ENCODE results near the gene PNCK. TPM values are rescaled to one million over a fixed set of nuclear protein-coding genes. Genes with fewer than 3 reads are reported as not detected.

Gene PNCK
- total and polyA plus RNA-seq, 4 donors, result 0.44 to 0.77 (median 0.67) TPM

- Histone ChIP-seq H3K27ac (ENCODE audit: low read depth in 1 of 2, low read length in 1 of 2) (no peak overlapping the region), H3K36me3 (ENCODE audit: control insufficient read depth in 4 of 4, insufficient read depth in 4 of 4, low read length in 4 of 4) (peaks cover 0 to 15% (median 2%) of the 10 kb centered on the region in 4 donors), H3K9me3 (ENCODE audit: control insufficient read depth in 4 of 4, insufficient read depth in 3 of 4, low read length in 3 of 4) (no peaks in the 10 kb centered on the region), H3K27me3 (ENCODE audit: control insufficient read depth in 3 of 3, insufficient read depth in 3 of 3, low read length in 2 of 3) (no peaks in the 10 kb centered on the region), H3K4me3 (no peak overlapping the region), H3K4me1 (ENCODE audit: control insufficient read depth in 5 of 5, insufficient read depth in 5 of 5, low read length in 5 of 5) (no peaks in the 10 kb centered on the region), H3K9ac (ENCODE audit: insufficient read depth in 1 of 2, low read length in 2 of 2) (no peak overlapping the region)
- DNase-seq, result no peak
- no peak for ATAC-seq (ENCODE audit: insufficient read depth, low FRiP score)
- no peak for TF ChIP-seq CTCF (IDR thresholded peaks at IDR 0.05; ENCODE audit: control extremely low read depth, extremely low read depth)
- 87 to 93% methylated on average over 22 to 27 of the region's 27 CpGs for WGBS, 2 donors
Observed at GRCh38 chrX:153709726-153710674, 36.4 kb upstream of the PNCK start.

DNA sequence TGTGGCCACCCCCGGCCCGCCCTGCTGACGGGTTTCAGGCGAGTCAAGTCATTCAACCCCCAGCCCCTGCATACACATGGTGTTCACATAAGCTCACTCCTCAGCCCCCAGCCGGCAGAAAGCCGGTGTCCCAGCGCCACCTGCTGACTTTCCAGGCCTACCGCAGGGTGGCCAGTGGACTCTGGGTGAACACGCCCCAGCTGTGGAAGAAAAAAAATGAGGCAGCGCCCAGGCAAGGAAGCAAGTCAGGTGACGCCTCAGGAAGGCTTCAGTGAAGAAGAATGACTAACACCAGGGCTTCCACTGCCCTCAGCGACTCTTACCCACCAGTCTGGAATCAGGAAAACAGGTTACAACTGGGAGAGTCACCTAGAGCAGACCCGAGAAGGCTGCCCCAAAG is 34.8 kb upstream of the PNCK start:
- Histone ChIP-seq H3K36me3 (ENCODE audit: control insufficient read depth in 4 of 4, insufficient read depth in 4 of 4, low read length in 4 of 4) (peaks cover 0 to 14% (median 1%) of the 10 kb centered on the region in 4 donors), H3K27me3 (ENCODE audit: control insufficient read depth in 3 of 3, insufficient read depth in 3 of 3, low read length in 2 of 3) (no peaks in the 10 kb centered on the region), H3K9me3 (ENCODE audit: control insufficient read depth in 4 of 4, insufficient read depth in 3 of 4, low read length in 3 of 4) (no peaks in the 10 kb centered on the region), H3K9ac (ENCODE audit: insufficient read depth in 1 of 2, low read length in 2 of 2) (no peak overlapping the region), H3K27ac (ENCODE audit: low read depth in 1 of 2, low read length in 1 of 2) (peak overlapping the region in 1 of 2 donors; percentile 22), H3K4me3 (no peak overlapping the region), H3K4me1 (ENCODE audit: control insufficient read depth in 5 of 5, insufficient read depth in 5 of 5, low read length in 5 of 5) (no peaks in the 10 kb centered on the region)
- 31 to 40% methylated on average over 11 to 13 of the region's 13 CpGs for WGBS, 2 donors
- TF ChIP-seq CTCF (IDR thresholded peaks at IDR 0.05; ENCODE audit: control extremely low read depth, extremely low read depth), result no peak
- DNase-seq, result peak; percentile 57 to 71 (median 61)
- ATAC-seq (ENCODE audit: insufficient read depth, low FRiP score), result peak; percentile 71

- Histone ChIP-seq H3K9ac (ENCODE audit: insufficient read depth in 1 of 2, low read length in 2 of 2) (no peak overlapping the region), H3K4me1 (ENCODE audit: control insufficient read depth in 5 of 5, insufficient read depth in 5 of 5, low read length in 5 of 5) (no peaks in the 10 kb centered on the region), H3K36me3 (ENCODE audit: control insufficient read depth in 4 of 4, insufficient read depth in 4 of 4, low read length in 4 of 4) (peaks cover 0 to 16% (median 1%) of the 10 kb centered on the region in 4 donors), H3K9me3 (ENCODE audit: control insufficient read depth in 4 of 4, insufficient read depth in 3 of 4, low read length in 3 of 4) (no peaks in the 10 kb centered on the region), H3K27me3 (ENCODE audit: control insufficient read depth in 3 of 3, insufficient read depth in 3 of 3, low read length in 2 of 3) (no peaks in the 10 kb centered on the region), H3K4me3 (no peak overlapping the region), H3K27ac (ENCODE audit: low read depth in 1 of 2, low read length in 1 of 2) (peak overlapping the region in 1 of 2 donors; percentile 93)
- WGBS, 2 donors, result 89 to 93% methylated on average over 5 to 6 of the region's 6 CpGs
- ATAC-seq (ENCODE audit: insufficient read depth, low FRiP score) (no peak), DNase-seq (no peak)
- TF ChIP-seq CTCF (IDR thresholded peaks at IDR 0.05; ENCODE audit: control extremely low read depth, extremely low read depth), result no peak
Observed at GRCh38 chrX:153707406-153707805, 33.8 kb upstream of the PNCK start.
